Loucy (cell line): ENCODE data around the gene FAM83B.

Experiments
- H2AFZ ChIP-seq: fragments of 200-600 bp; sonication (generic); 2 replicates; pipeline ENCODE4 v1.6.0; 2016; ENCODE audit warnings: antibody characterized with exemption, mild to moderate bottlenecking, low read length, moderate library complexity
- H3F3A ChIP-seq: fragments of 200-600 bp; 2 replicates; pipeline ENCODE4 v1.6.0; 2016; ENCODE audit warnings: antibody characterized with exemption, low read depth, mild to moderate bottlenecking
- H3K27me3 ChIP-seq: fragments of 200-600 bp; sonication (generic); 2 replicates; pipeline ENCODE4 v1.6.1; 2014; ENCODE audit warnings: low read length, mild to moderate bottlenecking; ENCODE audit not compliant: insufficient read depth, poor library complexity, severe bottlenecking
- H3K36me3 ChIP-seq: fragments of 200-600 bp; sonication (generic); 2 replicates; pipeline ENCODE4 v1.6.1; 2016; ENCODE audit warnings: low read length; ENCODE audit not compliant: insufficient read depth
- H3K4me1 ChIP-seq: fragments of 200-600 bp; sonication (generic); 2 replicates; pipeline ENCODE4 v1.5.1; 2014; ENCODE audit warnings: low read length, mild to moderate bottlenecking; ENCODE audit not compliant: insufficient read depth, poor library complexity, severe bottlenecking
- H3K4me2 ChIP-seq: fragments of 200-600 bp; sonication (generic); 2 replicates; pipeline ENCODE4 v1.6.0; 2014; ENCODE audit warnings: antibody characterized with exemption, low read length, low read depth, mild to moderate bottlenecking; ENCODE audit not compliant: poor library complexity, severe bottlenecking
- H3K4me3 ChIP-seq: fragments of 200-600 bp; sonication (generic); 2 replicates; pipeline ENCODE4 v1.5.1; 2014; ENCODE audit warnings: low read length, mild to moderate bottlenecking, mixed read lengths; ENCODE audit not compliant: poor library complexity, severe bottlenecking
- H3K79me2 ChIP-seq: fragments of 200-600 bp; sonication (generic); 2 replicates; pipeline ENCODE4 v1.6.1; 2014; ENCODE audit warnings: low read length; ENCODE audit not compliant: insufficient read depth
- H3K9ac ChIP-seq: fragments of 200-600 bp; sonication (generic); 2 replicates; pipeline ENCODE4 v1.6.0; 2014; ENCODE audit warnings: mild to moderate bottlenecking, low read depth, low read length, moderate library complexity; ENCODE audit not compliant: poor library complexity, severe bottlenecking
- H3K9me2 ChIP-seq: fragments of 200-600 bp; sonication (generic); replicated peaks from 2 replicates; pipeline ENCODE4 v1.6.1; 2016; ENCODE audit warnings: low read depth, low read length, mixed read lengths
- H3K9me3 ChIP-seq: fragments of 200-600 bp; sonication (generic); 2 replicates; pipeline ENCODE4 v1.6.1; 2014; ENCODE audit warnings: mild to moderate bottlenecking, antibody characterized with exemption, low read length, low read depth; ENCODE audit not compliant: insufficient read depth
- H4K20me1 ChIP-seq: fragments of 200-600 bp; sonication (generic); 2 replicates; pipeline ENCODE4 v1.6.0; 2014; ENCODE audit warnings: antibody characterized with exemption, low read length, mild to moderate bottlenecking; ENCODE audit not compliant: insufficient read depth, poor library complexity, severe bottlenecking
- EZH2phosphoT487 ChIP-seq: fragments of 200-600 bp; IDR thresholded peaks from 2 replicates; pipeline ENCODE4 v1.6.1; 2018; ENCODE audit warnings: antibody characterized with exemption, mild to moderate bottlenecking, moderate library complexity, borderline replicate concordance
- TF ChIP-seq, protein P1 (sequence below): fragments of 200-600 bp; sonication (generic); conservative IDR thresholded peaks from 2 replicates; pipeline ENCODE4 v1.5.1; 2014; ENCODE audit warnings: mild to moderate bottlenecking, antibody characterized with exemption, low read length

Gene FAM83B

DNA sequence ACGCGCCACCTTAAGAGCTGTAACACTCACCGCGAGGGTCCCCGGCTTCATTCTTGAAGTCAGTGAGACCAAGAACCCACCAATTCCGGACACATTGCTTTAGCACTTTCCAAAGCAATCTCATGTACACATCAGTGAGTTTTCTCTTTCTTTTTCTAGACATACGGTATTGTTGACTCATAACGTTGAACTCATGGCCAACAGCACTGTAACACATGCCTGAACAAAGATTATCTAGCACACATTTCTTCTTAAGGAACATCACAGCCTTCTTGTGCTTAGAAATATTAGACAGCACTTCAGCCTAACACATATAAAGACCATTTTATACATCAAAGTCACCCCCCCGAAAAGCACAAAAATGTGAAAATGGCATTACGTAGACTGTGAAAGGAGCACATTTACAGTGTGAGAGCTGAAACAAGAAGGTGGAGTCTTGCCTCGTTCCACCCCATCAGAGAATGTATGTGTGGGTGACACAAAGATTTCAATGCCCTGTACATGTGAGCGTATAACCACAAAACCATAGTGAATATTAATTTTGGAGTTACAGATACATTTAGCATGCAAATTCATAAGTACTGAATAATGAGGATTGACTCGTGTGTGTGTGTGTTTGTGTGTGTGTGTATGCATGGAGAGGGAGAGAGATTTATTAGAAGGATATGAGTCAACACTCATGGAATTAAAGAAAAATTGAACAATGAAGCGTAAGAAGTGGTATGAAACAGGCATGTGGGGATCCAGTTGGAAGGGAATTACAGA, 134.1 kb downstream of the FAM83B start:
- TF ChIP-seq, protein P1, sequence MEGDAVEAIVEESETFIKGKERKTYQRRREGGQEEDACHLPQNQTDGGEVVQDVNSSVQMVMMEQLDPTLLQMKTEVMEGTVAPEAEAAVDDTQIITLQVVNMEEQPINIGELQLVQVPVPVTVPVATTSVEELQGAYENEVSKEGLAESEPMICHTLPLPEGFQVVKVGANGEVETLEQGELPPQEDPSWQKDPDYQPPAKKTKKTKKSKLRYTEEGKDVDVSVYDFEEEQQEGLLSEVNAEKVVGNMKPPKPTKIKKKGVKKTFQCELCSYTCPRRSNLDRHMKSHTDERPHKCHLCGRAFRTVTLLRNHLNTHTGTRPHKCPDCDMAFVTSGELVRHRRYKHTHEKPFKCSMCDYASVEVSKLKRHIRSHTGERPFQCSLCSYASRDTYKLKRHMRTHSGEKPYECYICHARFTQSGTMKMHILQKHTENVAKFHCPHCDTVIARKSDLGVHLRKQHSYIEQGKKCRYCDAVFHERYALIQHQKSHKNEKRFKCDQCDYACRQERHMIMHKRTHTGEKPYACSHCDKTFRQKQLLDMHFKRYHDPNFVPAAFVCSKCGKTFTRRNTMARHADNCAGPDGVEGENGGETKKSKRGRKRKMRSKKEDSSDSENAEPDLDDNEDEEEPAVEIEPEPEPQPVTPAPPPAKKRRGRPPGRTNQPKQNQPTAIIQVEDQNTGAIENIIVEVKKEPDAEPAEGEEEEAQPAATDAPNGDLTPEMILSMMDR, result no peak
- no peak for TF ChIP-seq EZH2phosphoT487
- Histone ChIP-seq H3K9ac (no peak overlapping the region), H3K9me2 (no peaks in the 10 kb centered on the region), H3K4me3 (no peak overlapping the region), H3K4me1 (no peaks in the 10 kb centered on the region), H2AFZ (no peak overlapping the region), H4K20me1 (no peaks in the 10 kb centered on the region), H3F3A (no peaks in the 10 kb centered on the region), H3K27me3 (no peaks in the 10 kb centered on the region), H3K36me3 (no peaks in the 10 kb centered on the region), H3K9me3 (no peaks in the 10 kb centered on the region), H3K4me2 (no peak overlapping the region), H3K79me2 (no peaks in the 10 kb centered on the region)

DNA sequence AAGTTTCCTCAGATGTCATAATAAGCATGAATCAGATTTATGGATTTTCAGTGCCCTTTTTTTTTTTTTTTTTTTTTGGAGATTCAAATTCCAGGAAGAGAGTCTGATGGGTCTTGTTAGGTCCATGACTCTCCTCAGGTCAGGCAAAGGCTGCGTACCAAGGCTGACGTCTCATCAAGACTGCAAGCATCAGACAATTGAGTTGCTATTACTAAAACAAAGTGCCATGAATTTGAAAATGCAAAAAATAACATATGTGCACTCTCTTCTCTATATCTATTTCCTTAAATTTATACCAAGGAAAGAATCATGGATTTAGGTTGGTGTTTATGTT, 134.7 kb downstream of the FAM83B start:
- Histone ChIP-seq H3F3A (no peaks in the 10 kb centered on the region), H4K20me1 (no peaks in the 10 kb centered on the region), H3K9ac (no peak overlapping the region), H3K9me2 (no peaks in the 10 kb centered on the region), H3K79me2 (no peaks in the 10 kb centered on the region), H2AFZ (no peak overlapping the region), H3K36me3 (no peaks in the 10 kb centered on the region), H3K9me3 (no peaks in the 10 kb centered on the region), H3K27me3 (no peaks in the 10 kb centered on the region), H3K4me2 (no peak overlapping the region), H3K4me1 (no peaks in the 10 kb centered on the region), H3K4me3 (no peak overlapping the region)
- TF ChIP-seq, protein P1, result no peak
- TF ChIP-seq EZH2phosphoT487, result no peak

DNA sequence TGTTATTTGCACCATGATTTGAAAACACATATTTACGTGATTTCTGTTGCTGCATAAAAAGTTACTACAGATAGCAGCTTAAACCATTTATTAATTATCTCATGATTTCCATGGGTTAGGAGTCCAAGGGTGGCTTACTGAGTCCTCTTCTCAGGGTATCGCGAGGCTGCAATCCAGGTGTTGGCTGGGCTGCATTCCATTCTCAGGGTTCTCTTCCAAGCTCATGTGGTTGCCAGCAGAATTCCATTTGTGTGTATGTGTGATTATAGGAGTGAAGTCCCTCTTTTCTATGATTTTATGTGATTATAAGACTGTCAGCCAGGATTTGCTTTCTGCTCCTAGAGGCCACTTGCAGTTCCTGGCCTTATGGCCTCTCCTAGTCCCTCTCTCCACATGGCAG, 135.1 kb downstream of the FAM83B start:
- no peaks in the 10 kb centered on the region for H3F3A ChIP-seq
- H3K4me2 ChIP-seq, result no peak overlapping the region
- no peak overlapping the region for H3K9ac ChIP-seq
- TF ChIP-seq EZH2phosphoT487, result no peak
- TF ChIP-seq, protein P1, result no peak
- H3K4me3 ChIP-seq, result no peak overlapping the region
- no peaks in the 10 kb centered on the region for H3K79me2 ChIP-seq
- no peaks in the 10 kb centered on the region for H3K9me3 ChIP-seq
- no peaks in the 10 kb centered on the region for H4K20me1 ChIP-seq
- no peaks in the 10 kb centered on the region for H3K4me1 ChIP-seq
- H2AFZ ChIP-seq, result no peak overlapping the region
- no peaks in the 10 kb centered on the region for H3K36me3 ChIP-seq
- H3K9me2 ChIP-seq, result no peaks in the 10 kb centered on the region
- H3K27me3 ChIP-seq, result no peaks in the 10 kb centered on the region
